Measurements from ENCODE around the gene IQCF6.
"Not testable (repeated sequence)": the region's sequence is repeated elsewhere in the genome, so short reads cannot be mapped to it uniquely, and the experiment has no call there.

The IQCF6 gene

DNA sequence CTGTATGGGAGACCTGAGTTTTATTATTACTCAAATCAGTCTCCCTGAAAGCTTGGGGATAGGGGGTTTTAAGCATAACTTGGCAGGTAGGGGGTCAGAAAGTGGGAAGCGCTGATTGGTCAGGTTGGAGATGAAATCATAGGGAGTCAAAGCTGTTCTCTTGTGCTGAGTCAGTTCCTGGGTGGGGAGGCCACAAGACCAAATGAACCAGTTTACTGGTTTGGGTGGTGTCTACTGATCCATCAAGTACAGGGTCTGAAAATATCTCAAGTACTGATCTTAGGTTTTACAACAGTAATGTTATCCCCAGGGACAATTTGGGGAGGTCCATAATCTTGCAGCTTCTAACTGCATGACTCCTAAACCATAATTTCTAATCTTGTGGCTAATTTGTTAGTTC is 17.8 kb upstream of the IQCF6 start:
- Mint-ChIP-seq H3K27me3 (peaks cover 8% of the 10 kb centered on the region), H3K9me3 (no peaks in the 10 kb centered on the region), H3K4me3 (no peak overlapping the region), H3K4me1 (no peaks in the 10 kb centered on the region), H3K27ac (no peak overlapping the region), H3K36me3 (no peaks in the 10 kb centered on the region)
- DNase-seq (ENCODE audit: low spot score in 2 of 2), result no peak
- no peak for ATAC-seq (ENCODE audit: low read depth)

DNA sequence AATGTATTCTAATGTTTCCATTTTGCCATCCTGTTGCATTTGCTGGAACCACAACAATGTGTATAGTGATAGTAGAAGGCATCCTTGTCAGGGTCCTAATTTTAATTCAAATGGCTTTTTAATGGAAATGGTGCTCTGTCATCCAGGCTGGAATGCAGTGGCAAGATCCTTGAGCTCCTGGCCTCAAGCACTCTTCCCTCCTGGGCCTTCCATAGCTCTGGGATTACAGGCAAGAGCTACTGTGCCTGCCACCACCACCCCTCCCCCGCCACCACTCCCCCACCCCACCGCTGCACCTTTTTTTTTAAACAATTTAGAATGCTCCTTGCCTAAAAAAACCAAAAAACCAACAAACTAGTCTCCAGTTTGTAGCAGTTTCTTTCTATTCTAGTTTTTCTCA is 15.2 kb upstream of the IQCF6 start:
- Mint-ChIP-seq H3K4me1 (no peaks in the 10 kb centered on the region), H3K27me3 (peaks cover 8% of the 10 kb centered on the region), H3K4me3 (no peak overlapping the region), H3K9me3 (no peaks in the 10 kb centered on the region), H3K27ac (no peak overlapping the region), H3K36me3 (no peaks in the 10 kb centered on the region)
- DNase-seq (ENCODE audit: low spot score in 2 of 2) (no peak), ATAC-seq (ENCODE audit: low read depth) (no peak)

DNA sequence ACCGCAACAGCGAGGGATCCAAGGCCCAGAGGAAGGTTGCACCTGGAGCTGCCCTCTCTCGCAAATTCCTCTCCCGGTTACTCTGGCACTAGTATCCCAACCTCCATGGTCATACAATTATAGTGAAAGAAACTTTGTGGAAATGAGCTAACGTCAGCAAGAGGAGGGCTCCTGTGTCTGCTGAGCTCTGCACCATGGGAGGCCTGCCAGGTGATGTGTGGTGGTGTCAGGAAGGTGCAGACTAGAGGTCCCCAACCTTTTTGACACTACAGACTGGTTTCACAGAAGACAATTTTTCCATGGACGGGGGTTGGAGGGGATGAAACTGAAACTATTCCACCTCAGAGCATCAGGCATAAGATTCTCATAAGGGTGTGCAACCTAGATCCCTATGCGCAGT is 13.2 kb upstream of the IQCF6 start:
- Mint-ChIP-seq H3K36me3 (no peaks in the 10 kb centered on the region), H3K27ac (no peak overlapping the region), H3K4me3 (no peak overlapping the region), H3K27me3 (peaks cover 7% of the 10 kb centered on the region), H3K9me3 (no peaks in the 10 kb centered on the region), H3K4me1 (no peaks in the 10 kb centered on the region)
- ATAC-seq (ENCODE audit: low read depth), result no peak
- DNase-seq (ENCODE audit: low spot score in 2 of 2), result no peak

DNA sequence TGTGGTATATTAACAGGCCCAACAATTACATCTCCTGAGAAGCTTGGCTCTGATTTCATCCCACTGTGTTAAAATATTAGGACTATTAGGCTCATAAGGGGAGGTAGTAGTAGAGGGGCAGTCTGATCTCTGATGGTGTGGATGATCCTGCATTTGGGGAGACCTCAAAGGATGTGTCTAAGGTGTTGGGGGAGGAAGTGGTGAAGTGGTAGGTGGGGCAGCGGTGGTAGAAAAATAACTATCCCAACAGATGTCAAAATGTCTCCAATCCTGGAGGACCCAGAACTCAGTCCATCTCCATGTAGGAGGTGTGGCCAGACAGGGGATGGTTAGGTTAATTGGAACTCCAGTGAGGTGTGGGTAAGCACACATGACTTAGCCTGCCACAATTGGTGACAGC is 10.4 kb upstream of the IQCF6 start:
- H3K27ac Mint-ChIP-seq, result no peak overlapping the region
- DNase-seq (ENCODE audit: low spot score in 2 of 2), result no peak
- H3K9me3 Mint-ChIP-seq, result no peaks in the 10 kb centered on the region
- H3K36me3 Mint-ChIP-seq, result no peaks in the 10 kb centered on the region
- H3K4me1 Mint-ChIP-seq, result no peaks in the 10 kb centered on the region
- H3K27me3 Mint-ChIP-seq, result peaks cover 5% of the 10 kb centered on the region
- no peak overlapping the region for H3K4me3 Mint-ChIP-seq
- no peak for ATAC-seq (ENCODE audit: low read depth)

DNA sequence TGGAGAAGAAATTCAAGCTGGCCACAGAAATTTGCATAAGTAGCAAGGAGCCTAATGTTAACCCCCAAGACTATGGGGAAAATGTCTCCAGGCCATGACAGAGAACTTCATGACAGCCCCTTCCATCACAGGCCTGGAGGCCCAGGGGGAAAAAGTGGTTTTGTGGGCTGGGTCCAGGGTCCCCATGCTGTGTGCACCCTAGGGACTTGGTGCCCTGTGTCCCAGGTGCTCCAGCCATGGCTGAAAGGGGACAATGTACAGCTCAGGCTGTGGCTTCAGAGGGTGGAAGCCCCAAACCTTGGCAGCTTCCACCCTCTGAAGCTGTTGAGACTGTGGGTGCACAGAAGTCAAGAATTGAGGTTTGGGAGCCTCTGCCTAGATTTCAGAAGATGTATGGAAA is 8.5 kb upstream of the IQCF6 start:
- ATAC-seq (ENCODE audit: low read depth); H3K4me1 Mint-ChIP-seq; H3K9me3 Mint-ChIP-seq; H3K36me3 Mint-ChIP-seq; H3K27me3 Mint-ChIP-seq; DNase-seq (ENCODE audit: low spot score in 2 of 2); H3K4me3 Mint-ChIP-seq; H3K27ac Mint-ChIP-seq: not testable (repeated sequence)

DNA sequence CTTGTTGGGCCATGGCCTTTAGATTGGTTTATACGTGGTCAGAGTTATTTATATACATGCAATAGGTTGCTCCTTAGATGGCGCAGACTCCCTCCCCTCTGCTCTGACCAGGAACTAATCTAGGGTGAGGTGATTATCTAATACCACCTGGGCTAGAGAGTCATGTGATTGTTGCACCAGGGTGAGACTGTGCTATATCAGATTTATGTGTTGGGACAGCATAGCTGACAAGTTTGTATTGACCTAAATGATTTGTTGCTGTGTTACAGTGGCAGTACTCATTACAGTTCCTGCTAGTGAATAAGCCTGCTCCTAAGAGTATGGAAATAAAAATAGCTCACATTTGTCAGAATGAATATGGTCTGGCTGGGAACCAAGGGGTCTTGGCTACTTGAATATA is 7.2 kb upstream of the IQCF6 start:
- H3K4me3 Mint-ChIP-seq, result no peak overlapping the region
- peaks cover 10% of the 10 kb centered on the region for H3K27me3 Mint-ChIP-seq
- DNase-seq (ENCODE audit: low spot score in 2 of 2) (no peak), ATAC-seq (ENCODE audit: low read depth) (no peak)
- no peaks in the 10 kb centered on the region for H3K4me1 Mint-ChIP-seq
- H3K9me3 Mint-ChIP-seq, result no peaks in the 10 kb centered on the region
- H3K27ac Mint-ChIP-seq, result no peak overlapping the region
- no peaks in the 10 kb centered on the region for H3K36me3 Mint-ChIP-seq

DNA sequence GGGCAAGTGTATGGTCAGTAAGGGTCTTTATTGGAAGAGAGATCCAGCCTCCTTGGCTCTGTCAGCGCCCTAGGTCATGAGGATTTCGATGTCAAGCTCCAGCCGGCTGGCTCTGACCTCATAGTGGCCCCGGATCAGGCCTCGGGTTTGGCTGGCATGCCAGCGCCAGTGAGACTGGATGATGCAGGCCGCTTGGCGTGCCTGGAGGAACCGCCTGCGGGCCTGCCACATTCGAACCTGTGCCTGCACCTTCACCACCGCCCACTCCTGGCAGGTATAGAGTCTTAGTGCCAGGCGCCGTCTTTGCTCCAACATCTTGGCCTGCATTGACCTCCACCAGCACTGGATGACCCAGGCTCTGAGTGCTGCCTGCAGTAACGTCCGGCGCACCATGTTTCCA is 483 bp downstream of the IQCF6 start:
- H3K9me3 Mint-ChIP-seq, result peaks cover 1% of the 10 kb centered on the region
- no peak overlapping the region for H3K27ac Mint-ChIP-seq
- no peak overlapping the region for H3K4me3 Mint-ChIP-seq
- H3K36me3 Mint-ChIP-seq, result no peaks in the 10 kb centered on the region
- ATAC-seq (ENCODE audit: low read depth), result no peak
- DNase-seq (ENCODE audit: low spot score in 2 of 2), result no peak
- no peaks in the 10 kb centered on the region for H3K4me1 Mint-ChIP-seq
- peaks cover 20% of the 10 kb centered on the region for H3K27me3 Mint-ChIP-seq

DNA sequence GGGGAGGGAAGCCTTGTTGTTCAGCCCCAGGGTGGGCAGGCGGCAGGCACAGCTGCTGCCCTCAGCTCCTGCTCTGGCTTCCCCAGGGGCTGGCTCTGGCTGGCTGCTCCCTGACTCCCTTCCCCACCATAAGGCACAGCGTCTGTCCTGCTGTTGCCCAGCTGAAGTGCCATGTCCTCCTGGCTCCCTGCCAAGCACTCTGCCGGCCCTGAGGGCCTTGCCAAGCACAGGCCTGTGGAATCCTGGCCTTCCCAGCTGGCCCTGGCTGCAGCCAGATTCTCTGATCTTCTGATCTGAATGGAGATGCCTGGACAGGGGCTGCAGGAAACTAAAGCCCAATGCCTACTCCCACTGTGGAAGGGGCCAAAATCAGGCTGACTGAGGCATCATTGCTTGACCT is 1.1 kb downstream of the IQCF6 start:
- DNase-seq (ENCODE audit: low spot score in 2 of 2) (no peak), ATAC-seq (ENCODE audit: low read depth) (no peak)
- Mint-ChIP-seq H3K9me3 (peaks cover 1% of the 10 kb centered on the region), H3K27ac (no peak overlapping the region), H3K36me3 (no peaks in the 10 kb centered on the region), H3K27me3 (peaks cover 26% of the 10 kb centered on the region), H3K4me1 (no peaks in the 10 kb centered on the region), H3K4me3 (no peak overlapping the region)

DNA sequence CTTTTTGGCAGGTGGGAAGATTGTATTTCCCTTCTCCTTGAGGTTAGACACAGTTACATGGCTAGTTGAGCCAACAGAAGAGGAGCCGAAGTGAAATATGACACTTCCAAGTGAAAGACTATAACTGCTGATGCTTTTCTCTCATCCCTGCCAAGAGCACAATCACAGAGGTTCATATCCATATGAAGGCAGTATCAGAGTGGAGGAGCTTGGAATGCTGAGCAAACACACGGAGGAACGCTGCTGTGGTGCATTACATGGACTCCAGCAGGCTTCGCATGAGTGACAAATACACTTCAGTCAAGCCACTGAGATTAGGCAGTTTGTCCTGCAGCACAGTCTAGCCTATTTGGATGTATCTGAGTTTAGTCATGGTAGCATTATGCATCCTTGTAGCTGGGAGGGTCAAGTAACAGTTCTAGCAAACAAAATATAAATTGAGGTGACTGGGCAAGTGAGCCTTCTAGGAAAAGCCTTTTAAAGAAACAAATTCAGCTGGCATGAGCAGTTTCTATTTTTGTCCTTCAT is 5.4 kb downstream of the IQCF6 start:
- Mint-ChIP-seq H3K36me3 (peaks cover 2% of the 10 kb centered on the region), H3K4me3 (no peak overlapping the region), H3K27ac (no peak overlapping the region), H3K27me3 (peaks cover 24% of the 10 kb centered on the region), H3K9me3 (peaks cover 4% of the 10 kb centered on the region), H3K4me1 (no peaks in the 10 kb centered on the region)
- ATAC-seq (ENCODE audit: low read depth) (no peak), DNase-seq (ENCODE audit: low spot score in 2 of 2) (no peak)

DNA sequence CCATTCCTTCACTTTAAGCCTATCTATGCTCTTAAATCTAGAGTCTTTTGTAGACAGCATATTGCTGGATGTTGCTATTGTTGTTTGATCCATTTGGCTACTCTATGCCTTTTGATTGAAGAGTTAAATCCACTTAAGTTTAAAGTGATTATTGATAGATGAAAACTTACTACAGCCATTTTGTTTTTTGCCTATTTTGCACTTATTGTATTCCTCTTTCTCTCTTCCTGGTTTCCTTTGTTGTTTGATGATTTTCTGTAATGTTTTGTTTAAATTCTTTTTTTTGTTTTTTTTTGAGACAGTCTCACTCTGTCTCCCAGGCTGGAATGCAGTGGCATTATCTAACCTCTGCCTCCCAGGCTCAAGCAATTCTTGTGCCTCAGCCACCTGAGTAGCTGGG is 19.8 kb downstream of the IQCF6 start:
- H3K9me3 Mint-ChIP-seq, result peaks cover 17% of the 10 kb centered on the region
- peaks cover 7% of the 10 kb centered on the region for H3K27me3 Mint-ChIP-seq
- H3K4me3 Mint-ChIP-seq, result no peak overlapping the region
- H3K36me3 Mint-ChIP-seq, result peaks cover 3% of the 10 kb centered on the region
- ATAC-seq (ENCODE audit: low read depth) (no peak), DNase-seq (ENCODE audit: low spot score in 2 of 2) (no peak)
- H3K27ac Mint-ChIP-seq, result no peak overlapping the region
- H3K4me1 Mint-ChIP-seq, result peaks cover 3% of the 10 kb centered on the region

DNA sequence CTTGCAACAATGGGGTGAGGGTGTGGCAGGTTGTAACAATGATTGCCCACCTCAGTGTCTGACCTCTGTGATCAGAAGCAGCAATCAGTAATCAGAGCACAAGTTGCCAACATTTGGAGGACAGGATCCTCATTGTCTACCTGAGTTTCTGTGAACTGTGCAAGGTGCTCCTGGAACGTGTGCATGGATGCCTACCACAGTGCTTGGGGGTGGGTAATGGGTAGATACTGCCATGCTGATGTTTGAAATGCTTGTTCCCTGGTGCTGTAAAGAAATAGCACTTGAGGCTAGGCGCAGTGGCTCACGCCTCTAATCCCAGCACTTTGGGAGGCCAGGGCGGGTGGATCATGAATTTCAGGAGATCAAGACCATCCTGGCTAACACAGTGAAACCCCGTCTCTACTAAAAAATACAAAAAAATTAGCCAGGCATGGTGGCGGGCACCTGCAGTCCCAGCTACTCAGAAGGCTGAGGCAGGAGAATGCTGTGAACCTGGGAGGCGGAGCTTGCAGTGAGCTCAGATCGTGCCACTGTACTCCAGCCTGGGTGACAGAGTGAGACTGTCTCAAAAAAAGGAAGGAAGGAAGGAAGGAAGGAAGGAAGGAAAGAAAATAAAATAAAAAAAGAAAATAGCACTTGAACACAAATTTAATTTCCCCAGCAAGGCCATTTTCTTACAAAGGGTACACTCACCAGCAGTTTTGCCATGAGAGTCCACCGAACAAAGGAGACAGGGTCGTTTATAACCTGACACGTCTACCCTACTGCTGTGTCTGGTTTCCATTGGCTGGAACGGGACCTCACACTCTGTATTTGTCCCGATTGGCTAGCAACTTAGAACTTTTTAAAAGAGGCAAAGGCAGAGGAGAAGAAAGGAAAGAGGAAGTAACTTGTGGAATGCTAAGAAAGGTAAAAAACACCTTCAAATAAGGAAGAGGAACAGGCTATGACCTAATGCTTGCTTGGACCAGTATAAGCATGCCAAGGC is 25.0 kb downstream of the IQCF6 start:
- not testable (repeated sequence) for H3K27me3 Mint-ChIP-seq; H3K4me3 Mint-ChIP-seq; H3K27ac Mint-ChIP-seq; DNase-seq (ENCODE audit: low spot score in 2 of 2); ATAC-seq (ENCODE audit: low read depth); H3K36me3 Mint-ChIP-seq; H3K9me3 Mint-ChIP-seq
- peaks cover 10% of the 10 kb centered on the region for H3K4me1 Mint-ChIP-seq

DNA sequence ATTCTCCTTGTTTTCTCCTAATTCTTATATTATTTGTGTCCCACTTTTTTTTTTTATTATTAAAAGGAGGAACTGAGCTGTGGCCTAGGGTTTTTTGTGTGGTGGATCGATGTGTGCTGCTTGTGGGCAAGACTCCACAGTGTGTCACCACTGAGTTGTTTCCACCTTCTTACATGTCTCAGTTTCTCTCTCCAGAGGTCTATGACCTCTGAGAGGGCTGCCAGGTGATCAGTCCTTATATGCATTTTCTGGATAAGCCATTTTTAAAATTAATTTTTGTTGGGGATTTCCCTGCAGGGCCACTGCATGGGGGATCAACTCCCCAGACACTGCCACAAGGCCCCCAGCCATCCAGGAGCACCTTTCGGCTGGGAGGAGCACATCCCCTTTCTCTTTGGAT is 27.8 kb downstream of the IQCF6 start:
- Mint-ChIP-seq H3K4me3 (no peak overlapping the region), H3K36me3 (no peaks in the 10 kb centered on the region), H3K27me3 (peaks cover 1% of the 10 kb centered on the region), H3K4me1 (peaks cover 10% of the 10 kb centered on the region), H3K27ac (no peak overlapping the region), H3K9me3 (peaks cover 5% of the 10 kb centered on the region)
- no peak for DNase-seq (ENCODE audit: low spot score in 2 of 2)
- ATAC-seq (ENCODE audit: low read depth), result no peak

DNA sequence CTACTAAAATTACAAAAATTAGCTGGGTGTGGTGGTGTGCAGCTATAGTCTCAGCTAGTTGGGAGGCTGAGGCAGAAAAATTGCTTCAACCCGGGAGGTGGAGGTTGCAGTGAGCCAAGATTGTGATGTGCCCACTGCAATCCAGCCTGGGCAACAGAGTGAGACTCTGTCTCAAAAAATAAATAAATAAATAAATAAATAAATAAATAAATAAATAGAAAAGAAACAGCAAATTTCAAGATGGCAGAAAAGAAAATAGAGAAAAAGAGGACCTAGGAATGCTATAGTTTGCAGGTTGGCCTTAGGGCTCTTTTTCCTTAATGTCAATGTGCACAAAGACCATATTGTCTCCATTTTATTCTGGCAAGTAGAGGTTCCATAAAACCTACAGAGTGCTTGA is 28.2 kb downstream of the IQCF6 start:
- Mint-ChIP-seq H3K27me3 (no peaks in the 10 kb centered on the region), H3K4me3 (no peak overlapping the region), H3K27ac (no peak overlapping the region), H3K4me1 (peaks cover 10% of the 10 kb centered on the region), H3K36me3 (no peaks in the 10 kb centered on the region), H3K9me3 (peaks cover 2% of the 10 kb centered on the region)
- DNase-seq (ENCODE audit: low spot score in 2 of 2), result no peak
- ATAC-seq (ENCODE audit: low read depth), result no peak

DNA sequence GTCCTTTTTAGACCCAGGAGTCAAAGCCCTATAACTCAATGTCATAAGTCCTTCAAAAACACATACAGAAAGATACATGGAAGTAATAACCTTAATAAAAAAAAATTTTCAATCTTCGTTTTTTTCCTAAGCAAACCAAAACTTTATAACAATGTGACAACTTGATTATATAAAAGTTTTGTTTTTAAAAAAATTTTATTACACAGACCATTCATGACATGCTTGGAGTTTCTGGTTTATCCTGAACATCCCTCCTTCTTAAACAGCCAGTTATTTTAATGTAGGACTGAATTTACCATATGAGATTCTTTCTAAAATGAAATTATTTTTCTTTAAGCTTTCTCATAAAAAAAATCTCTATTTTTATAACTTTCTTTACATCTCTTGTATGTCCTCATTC is 30.7 kb downstream of the IQCF6 start:
- Mint-ChIP-seq H3K27ac (no peak overlapping the region), H3K9me3 (no peaks in the 10 kb centered on the region), H3K36me3 (no peaks in the 10 kb centered on the region), H3K4me1 (peaks cover 5% of the 10 kb centered on the region), H3K27me3 (no peaks in the 10 kb centered on the region), H3K4me3 (no peak overlapping the region)
- no peak for ATAC-seq (ENCODE audit: low read depth)
- no peak for DNase-seq (ENCODE audit: low spot score in 2 of 2)

DNA sequence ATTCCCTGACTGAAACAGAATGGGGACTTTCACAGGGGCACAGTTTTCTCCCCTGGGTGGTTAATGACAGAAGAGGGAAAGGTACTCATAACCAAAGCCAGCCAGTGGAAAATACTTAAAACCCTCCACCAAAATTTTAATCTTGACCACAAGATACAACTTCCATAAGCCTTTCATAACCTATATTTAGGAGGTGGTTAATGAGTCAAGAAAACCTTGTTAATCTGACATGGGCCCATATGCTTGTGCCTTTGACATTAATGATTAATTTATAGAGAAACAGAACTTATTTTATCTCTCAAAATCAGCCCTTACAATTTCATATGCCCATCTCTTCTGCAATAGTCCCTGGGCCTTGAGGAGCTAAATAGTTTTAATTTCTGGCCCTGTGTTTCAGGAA is 31.2 kb downstream of the IQCF6 start:
- ATAC-seq (ENCODE audit: low read depth), result no peak
- no peak for DNase-seq (ENCODE audit: low spot score in 2 of 2)
- Mint-ChIP-seq H3K27me3 (no peaks in the 10 kb centered on the region), H3K27ac (no peak overlapping the region), H3K9me3 (no peaks in the 10 kb centered on the region), H3K4me3 (no peak overlapping the region), H3K4me1 (peaks cover 8% of the 10 kb centered on the region), H3K36me3 (no peaks in the 10 kb centered on the region)

All from memory B cell (primary cell).